Measurements from ENCODE around the gene NPHP4. TPM values are rescaled to one million over a fixed set of nuclear protein-coding genes. Genes with fewer than 3 reads are reported as not detected.

Gene NPHP4
- total RNA-seq, 1 donor from 2014 or later, result 4.9 TPM

DNA sequence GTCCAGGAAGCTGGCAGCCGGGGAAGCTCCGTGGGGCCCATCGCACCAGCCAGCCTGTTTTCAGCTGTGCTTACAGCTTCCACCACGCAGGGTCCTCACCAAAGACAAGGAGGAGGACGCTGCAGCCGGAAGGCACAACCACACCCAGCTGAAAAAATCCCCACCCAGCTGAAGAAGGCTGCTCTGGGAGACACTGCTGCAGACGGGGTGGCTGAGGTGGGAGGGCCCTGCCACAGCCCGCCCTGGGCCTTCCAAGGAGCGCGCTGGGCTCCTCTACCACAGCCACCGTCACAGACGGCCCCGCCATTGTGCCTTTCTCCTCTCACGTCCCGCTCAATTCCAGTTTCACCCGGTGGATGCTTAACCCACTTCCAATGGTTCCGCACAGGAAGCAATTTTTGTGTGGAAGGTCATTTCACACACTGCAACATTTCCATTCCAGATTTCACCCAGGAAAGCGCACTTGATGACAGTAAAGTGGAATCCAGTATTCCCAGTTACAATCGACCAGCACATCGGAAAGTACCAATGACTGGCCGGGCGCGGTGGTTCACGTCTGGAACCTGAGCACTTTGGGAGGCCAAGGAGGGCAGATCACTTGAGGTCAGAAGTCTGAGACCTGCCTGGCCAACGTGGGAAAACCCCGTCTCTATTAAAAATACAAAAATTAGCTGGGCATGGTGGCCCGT is 47.9 kb downstream of the NPHP4 start:
- no peak for DNase-seq
- ATAC-seq, result no peak
- intact Hi-C loops (cut with micrococcal nuclease), result no loop called here

- DNase-seq (no peak), ATAC-seq (no peak)
- intact Hi-C loops (cut with micrococcal nuclease), result no loop called here
Measured at GRCh38 chr1:5943343-5944124, 48.7 kb downstream of the NPHP4 start.

DNA sequence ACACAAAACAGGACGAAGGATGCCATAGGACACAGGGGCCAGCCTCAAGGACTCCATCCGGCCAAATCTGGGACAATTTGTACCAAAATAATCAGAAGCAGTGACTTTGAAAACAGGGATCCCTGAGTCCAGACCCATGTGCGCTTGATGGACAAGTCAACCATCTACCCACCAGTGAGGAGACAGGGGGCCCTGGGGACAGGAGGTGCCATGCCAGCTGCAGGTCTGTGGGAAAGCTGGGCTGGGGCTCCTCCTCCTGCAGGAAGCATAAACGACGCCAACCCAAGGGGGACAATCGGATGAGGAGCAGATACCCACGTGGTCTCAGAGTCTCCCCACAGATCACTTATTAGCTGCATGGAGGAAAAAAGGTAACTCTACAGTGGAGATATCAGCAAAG is 50.6 kb downstream of the NPHP4 start:
- no peak for DNase-seq

DNA sequence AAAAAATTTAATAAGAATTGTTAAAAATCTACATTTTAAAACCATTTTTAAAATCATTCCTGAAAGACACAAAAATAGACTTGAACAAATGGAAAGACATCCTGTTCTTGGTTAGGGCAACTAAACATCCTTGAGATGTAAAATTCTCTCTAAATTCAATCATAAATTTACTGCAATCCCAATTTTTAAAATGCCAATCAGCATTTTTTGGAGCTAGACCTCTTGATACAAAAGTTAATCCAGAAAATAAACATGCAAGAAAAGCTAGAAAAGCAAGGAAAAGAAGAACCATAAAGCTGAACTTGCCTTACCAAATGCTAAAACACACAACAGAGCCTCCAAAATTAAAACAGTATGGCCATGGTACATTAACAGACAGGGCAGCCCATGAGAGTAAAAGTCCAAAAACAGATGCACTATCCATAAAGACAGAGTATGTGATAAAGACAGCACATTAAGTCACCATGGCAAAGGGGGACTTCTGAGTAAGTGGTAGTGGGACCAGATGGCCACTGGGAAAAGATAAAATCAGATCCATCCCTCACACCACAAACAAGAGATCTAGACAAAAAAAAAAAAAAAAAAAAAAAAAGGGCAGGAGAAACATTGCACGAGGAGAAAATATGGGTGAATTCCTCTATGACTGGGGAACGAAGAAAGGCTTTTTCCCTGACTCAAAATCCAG is 51.4 kb downstream of the NPHP4 start:
- ATAC-seq (no peak), DNase-seq (no peak)
- intact Hi-C loops (cut with micrococcal nuclease), result no loop called here

More for the DNA sequence above, 50.6 kb downstream of the NPHP4 start:
- ATAC-seq, result no peak
- intact Hi-C loops (cut with micrococcal nuclease), result no loop called here

GRCh38 chr1:5939271-5940170 is 52.7 kb downstream of the NPHP4 start:
- intact Hi-C loops (cut with micrococcal nuclease), result no loop called here
- DNase-seq (no peak), ATAC-seq (no peak)

DNA sequence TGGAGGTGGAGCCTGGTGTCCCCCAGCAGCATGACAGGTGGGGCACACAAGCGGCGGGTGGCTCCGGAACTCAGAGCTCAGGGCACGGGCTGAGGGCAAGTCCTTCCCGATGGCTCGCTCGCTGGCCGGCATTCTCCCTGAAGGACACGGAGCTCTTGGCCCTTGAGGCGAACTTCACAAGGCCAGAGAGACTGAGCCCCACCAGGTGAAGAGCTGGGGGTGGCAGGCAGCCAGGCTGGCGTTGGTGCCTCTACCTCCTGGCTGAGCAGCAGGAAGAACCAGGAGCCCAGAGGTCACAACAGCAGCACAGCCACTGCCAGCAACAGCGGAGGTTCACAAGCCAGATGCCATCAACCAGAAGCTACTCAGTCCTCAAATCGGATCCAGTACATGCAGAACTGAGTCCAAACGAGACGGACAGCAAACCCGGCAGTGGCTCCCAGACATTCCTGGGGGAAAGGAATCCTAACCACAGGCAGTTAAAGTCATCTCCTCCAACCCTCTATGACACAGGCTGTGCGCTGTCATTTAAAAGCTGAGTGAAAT is 54.1 kb downstream of the NPHP4 start:
- DNase-seq (no peak), ATAC-seq (no peak)
- intact Hi-C loops (cut with micrococcal nuclease), result no loop called here

DNA sequence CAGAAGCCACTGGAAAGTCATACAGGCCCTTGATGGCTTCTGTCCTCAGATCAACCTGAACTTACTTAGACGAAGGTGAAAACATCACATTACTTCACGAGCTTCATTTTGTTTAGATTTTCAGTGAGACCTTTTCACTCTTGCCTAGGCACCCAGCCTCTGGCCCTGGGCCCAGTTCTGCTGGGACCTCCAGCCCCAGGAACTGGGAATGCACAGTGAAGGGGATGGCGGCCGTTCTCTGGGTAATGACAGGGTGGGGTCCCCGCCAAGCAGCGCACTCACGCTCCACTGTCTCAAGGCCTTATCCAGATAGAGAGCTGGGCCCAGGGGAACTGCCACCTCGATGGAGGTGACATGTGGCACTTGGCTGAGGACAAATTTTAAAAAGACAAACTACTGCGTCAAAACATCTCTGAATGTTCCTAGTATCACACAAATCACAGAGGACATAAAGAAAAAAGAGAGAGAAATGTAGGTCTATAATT is 54.8 kb downstream of the NPHP4 start:
- ATAC-seq (no peak), DNase-seq (no peak)
- intact Hi-C loops (cut with micrococcal nuclease), result no loop called here

DNA sequence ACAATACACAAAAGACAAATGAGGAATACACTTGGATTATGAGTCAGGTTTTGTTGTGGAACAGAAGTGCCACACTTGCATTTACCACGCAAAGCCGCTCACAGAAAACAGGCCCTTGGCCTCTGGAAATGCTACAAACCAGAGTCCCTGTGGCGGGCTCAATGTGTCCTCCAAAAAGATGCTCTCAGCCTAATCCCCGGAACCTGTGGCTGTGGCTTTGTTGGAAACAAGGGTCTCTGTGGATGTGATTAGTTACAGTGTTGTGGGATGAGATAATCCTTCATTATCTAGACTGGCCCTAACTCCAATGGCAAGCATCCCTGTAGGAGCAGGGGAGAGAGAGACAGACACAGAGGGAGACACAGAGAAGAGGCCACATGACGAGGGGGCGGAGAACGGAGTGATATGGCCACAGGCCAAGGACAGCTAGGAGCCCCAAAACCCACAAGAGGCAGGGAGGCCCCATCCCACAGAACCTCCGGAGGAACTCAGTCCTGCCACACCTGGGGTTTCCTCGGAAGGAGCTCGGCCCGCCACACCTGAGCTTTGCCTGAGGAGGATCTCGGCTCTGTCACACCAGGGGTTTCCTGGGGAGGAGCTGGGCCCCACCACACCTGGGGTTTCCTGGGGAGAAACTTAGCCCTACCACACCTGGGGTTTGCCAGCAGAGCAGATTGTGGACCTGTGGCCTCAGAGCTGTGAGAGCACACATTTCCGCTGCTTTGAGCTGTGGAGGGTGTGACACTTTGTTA is 55.4 kb downstream of the NPHP4 start:
- intact Hi-C loops (cut with micrococcal nuclease), result no loop called here
- ATAC-seq (no peak), DNase-seq (no peak)

- DNase-seq (no peak), ATAC-seq (no peak)
- intact Hi-C loops (cut with micrococcal nuclease), result no loop called here
Measured at GRCh38 chr1:5936126-5936525, 56.1 kb downstream of the NPHP4 start.

DNA sequence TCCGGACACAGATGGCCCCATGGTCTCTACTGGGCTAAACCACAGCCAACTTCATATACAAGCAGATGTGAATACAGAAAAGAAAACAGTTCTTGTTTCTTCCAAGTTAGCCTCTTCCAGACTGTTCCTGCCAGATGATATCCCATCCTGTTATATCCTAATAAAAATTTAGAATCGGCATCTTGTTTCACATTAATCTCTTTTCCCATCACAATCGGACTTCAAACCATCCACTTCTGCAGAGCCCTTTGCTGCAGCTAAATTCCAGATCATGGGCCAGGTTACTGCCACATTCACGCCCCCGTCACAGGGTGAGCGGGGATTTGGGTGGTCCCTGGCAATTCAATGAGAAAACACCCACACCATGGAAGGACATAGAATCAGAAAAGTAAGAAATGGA is 57.2 kb downstream of the NPHP4 start:
- intact Hi-C loops (cut with micrococcal nuclease), result no loop called here
- no peak for ATAC-seq
- no peak for DNase-seq

- intact Hi-C loops (cut with micrococcal nuclease), result no loop called here
- DNase-seq (no peak), ATAC-seq (no peak)
Measured at GRCh38 chr1:5934058-5934884, 58.0 kb downstream of the NPHP4 start.

DNA sequence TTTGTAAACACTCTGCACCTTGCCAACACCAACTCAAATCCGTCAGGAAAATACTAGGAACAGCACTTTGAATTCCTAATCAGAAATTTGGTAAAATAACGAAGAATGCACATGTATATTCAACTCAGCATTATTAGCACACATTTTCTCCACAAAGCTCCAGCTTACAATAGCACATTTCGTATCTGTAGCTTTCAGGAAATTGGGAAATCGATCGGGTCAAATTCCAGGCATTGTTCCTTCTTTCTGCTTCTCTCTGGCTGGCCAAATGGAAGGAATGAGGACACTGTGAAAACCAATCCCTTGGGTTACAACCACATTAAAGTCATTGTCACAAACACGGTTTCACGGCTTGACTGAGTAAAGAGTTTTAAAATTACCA is 58.6 kb downstream of the NPHP4 start:
- intact Hi-C loops (cut with micrococcal nuclease), result no loop called here
- DNase-seq, result no peak
- ATAC-seq, result no peak

GRCh38 chr1:5933050-5933449 is 59.2 kb downstream of the NPHP4 start:
- intact Hi-C loops (cut with micrococcal nuclease), result no loop called here
- DNase-seq, result no peak
- no peak for ATAC-seq

- no peak for ATAC-seq
- no peak for DNase-seq
- intact Hi-C loops (cut with micrococcal nuclease), result no loop called here
Measured at GRCh38 chr1:5928714-5929400, 63.4 kb downstream of the NPHP4 start.

DNA sequence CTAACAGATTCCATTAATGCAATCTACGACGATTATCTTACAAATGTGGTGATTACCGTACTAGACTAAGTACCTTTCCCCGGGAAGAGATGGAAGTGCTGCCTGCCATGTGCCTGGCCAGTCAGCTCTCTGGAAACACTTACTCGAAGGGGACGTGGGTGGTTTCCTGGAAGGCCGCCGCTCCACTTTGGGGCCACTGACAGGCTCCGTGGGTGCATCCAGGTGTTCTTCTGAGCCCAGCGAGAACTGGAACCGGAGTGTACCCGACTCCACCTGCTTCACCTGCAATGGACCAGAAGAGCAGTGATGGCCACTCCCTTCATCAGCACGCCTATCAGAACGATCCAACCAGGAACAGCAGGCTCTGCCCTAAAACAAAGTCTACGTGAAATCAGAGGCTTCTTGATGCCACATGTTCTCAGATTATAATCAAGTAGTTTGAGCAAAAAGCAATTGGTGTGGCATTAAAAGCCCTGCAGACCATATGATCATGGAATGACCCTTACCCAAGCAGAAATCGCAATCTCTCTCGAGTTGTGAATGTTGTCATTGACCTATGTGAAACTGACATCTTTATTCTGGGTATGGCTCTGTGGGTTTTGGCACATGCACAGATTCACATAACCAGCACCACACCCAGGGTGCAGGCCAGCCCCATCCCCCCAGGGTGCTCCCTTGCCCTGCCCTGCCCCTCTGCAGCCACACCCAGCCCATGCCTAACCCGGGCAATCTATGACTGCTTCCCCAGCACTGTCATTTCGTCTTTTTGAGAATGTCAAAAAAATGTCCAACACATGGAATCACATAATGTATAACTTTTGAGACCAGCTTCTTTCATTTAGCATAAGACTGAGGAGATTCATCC is 64.5 kb downstream of the NPHP4 start:
- no peak for DNase-seq
- intact Hi-C loops (cut with micrococcal nuclease), result no loop called here
- no peak for ATAC-seq

All from left ventricle myocardium superior (tissue), 1 donor.